K562 (cell line): Measurements from ENCODE around the gene NRARP. TPM values are rescaled to one million over a fixed set of nuclear protein-coding genes. Genes with fewer than 3 reads are reported as not detected.
A peak's percentile ranks its signal among the peaks of the same experiment; 100 is the strongest.

Experiments used
- BHLHE40 ChIP-seq: IDR thresholded peaks from 2 replicates; pipeline ENCODE4 v1.6.1; 2011; ENCODE audit warnings: low read length, improper control_type of control experiment
- HNRNPL ChIP-seq: fragments of 200-400 bp; formaldehyde crosslinking; IDR thresholded peaks from 2 replicates; pipeline ENCODE4 v1.6.1; 2017; ENCODE audit warnings: low read depth, mild to moderate bottlenecking, low read length
- RB1 ChIP-seq: fragments of 450-650 bp; IDR thresholded peaks from 2 replicates; pipeline ENCODE4 v1.6.1; 2017; ENCODE audit warnings: low read depth, mild to moderate bottlenecking
- RBM22 ChIP-seq: fragments of 200-400 bp; formaldehyde crosslinking; IDR thresholded peaks from 2 replicates; pipeline ENCODE4 v1.6.1; 2018; ENCODE audit warnings: low read length, low read depth; ENCODE audit not compliant: poor library complexity, severe bottlenecking
- polyA plus RNA-seq, 8 experiments: library from polyadenylated mRNA; depleted of rRNA in 4 of 8; stranded (reverse) in 5 of 8; unstranded in 3 of 8; fragments of >200 nt; fragmentation: Nextera tagmentation in 2 of 8; fragmentation: Illumina TruSeq in 1 of 8; extraction: Ambion mirVana in 2 of 8; extraction: Trizol in 1 of 8; gene quantifications; 2 replicates each; pipeline versions ENCODE4 v1.2.1 to v1.2.3, GENCODE V29; 2011 to 2014; ENCODE audit warnings: inconsistent platforms in 1 of 8, missing spikeins in 1 of 8
- total RNA-seq, 7 experiments: library from RNA; depleted of rRNA in 6 of 7; stranded (reverse); fragments of >200 nt in 6 of 7; fragmentation: Illumina TruSeq in 2 of 7; extraction: Trizol in 2 of 7; gene quantifications; 2 replicates each; pipeline versions ENCODE4 v1.2.1 to v1.2.3, GENCODE V29; 2011 to 2021; ENCODE audit warnings: low replicate concordance in 1 of 7
- TF ChIP-seq, protein P1 (sequence below), 2 experiments: fragments of 450-650 bp in 1 of 2; sonication (generic) in 1 of 2; formaldehyde crosslinking in 1 of 2; IDR thresholded peaks in 1 of 2; conservative IDR thresholded peaks in 1 of 2; 2 replicates each; pipeline versions ENCODE4 v1.6.1 to v1.8.1; 2016 to 2023; ENCODE audit warnings: mild to moderate bottlenecking in 2 of 2, moderate library complexity in 2 of 2, inconsistent platforms in 1 of 2, missing genetic modification reagents in 1 of 2
- TF ChIP-seq, protein P2 (sequence below): sonication (generic); formaldehyde crosslinking; IDR thresholded peaks from 2 replicates; pipeline ENCODE4 v1.8.1; 2023; ENCODE audit warnings: mild to moderate bottlenecking, missing genetic modification reagents
- TF ChIP-seq, protein P3 (sequence below): fragments of 250-450 bp; sonication (Bioruptor Pico); IDR thresholded peaks from 2 replicates; pipeline ENCODE4 v1.8.0; 2022; ENCODE audit warnings: inconsistent platforms
- TF ChIP-seq, protein P4 (sequence below): sonication (generic); formaldehyde crosslinking; IDR thresholded peaks from 2 replicates; pipeline ENCODE4 v1.8.0; 2022; ENCODE audit warnings: missing genetic modification reagents, mild to moderate bottlenecking, borderline replicate concordance

Gene NRARP
- total and polyA plus RNA-seq, 9 of the 15 experiments (the other 6 are each of a cell fraction or from before 2014, with no cell fraction given) = 2.0 to 24.5 (median 7.2) TPM; not detected in 2

DNA sequence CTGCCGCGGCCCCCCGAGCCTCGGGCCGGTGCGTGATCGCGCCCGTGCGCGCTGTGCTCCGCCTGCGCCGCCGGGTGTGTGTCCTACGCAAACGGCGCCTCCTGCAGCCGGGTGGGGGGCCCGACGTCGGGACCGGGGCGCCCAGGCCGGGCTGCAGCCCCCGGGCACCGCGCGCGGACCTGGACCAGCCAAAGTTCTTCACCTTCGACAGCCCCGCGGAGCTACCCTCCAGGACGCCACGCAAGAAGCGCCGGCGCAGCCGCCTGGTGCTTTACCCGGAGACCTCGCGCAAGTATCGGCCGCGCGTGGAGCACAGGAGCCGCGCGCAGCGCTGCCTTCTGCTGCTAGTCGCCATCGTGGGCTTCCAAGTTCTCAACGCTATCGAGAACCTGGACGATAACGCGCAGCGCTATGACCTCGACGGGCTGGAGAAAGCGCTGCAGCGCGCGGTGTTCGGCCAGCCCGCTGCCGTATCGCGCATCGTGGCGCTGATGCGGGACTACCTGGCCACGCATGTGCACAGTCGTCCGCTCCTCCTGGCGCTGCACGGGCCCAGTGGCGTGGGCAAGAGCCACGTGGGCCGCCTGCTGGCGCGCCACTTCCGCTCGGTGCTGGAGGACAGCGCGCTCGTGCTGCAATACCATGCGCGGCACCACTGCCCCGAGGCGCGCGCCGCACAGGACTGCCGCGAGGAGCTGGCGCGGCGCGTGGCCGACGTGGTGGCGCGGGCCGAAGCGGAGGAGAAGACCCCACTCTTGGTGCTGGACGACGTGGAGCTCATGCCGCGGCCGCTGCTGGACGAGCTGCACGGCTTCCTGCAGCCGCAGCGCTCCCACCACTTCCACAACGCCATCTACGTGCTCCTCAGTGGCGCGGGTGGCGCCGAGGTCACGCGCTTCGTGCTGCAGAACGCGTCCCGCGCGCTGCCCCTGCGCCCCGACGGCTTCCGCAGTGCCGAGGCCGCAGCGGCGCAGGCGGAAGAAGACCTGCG, 23.1 kb downstream of the NRARP start (continued):
- peak; percentile 71; the same call in 1 of the 2 replicates for TF ChIP-seq HNRNPL
- peak; percentile 23; the same call in 1 of the 2 replicates for TF ChIP-seq BHLHE40
- TF ChIP-seq, protein P1, sequence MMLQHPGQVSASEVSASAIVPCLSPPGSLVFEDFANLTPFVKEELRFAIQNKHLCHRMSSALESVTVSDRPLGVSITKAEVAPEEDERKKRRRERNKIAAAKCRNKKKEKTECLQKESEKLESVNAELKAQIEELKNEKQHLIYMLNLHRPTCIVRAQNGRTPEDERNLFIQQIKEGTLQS (IDR thresholded peaks at IDR 0.05) = 0 out of 2 replicates have a peak, but pooled peaks have one; percentile 38
- TF ChIP-seq, protein P1 (CRISPR knock-in tag; conservative IDR thresholded peaks at IDR 0.05) = no peak
- TF ChIP-seq, protein P2, sequence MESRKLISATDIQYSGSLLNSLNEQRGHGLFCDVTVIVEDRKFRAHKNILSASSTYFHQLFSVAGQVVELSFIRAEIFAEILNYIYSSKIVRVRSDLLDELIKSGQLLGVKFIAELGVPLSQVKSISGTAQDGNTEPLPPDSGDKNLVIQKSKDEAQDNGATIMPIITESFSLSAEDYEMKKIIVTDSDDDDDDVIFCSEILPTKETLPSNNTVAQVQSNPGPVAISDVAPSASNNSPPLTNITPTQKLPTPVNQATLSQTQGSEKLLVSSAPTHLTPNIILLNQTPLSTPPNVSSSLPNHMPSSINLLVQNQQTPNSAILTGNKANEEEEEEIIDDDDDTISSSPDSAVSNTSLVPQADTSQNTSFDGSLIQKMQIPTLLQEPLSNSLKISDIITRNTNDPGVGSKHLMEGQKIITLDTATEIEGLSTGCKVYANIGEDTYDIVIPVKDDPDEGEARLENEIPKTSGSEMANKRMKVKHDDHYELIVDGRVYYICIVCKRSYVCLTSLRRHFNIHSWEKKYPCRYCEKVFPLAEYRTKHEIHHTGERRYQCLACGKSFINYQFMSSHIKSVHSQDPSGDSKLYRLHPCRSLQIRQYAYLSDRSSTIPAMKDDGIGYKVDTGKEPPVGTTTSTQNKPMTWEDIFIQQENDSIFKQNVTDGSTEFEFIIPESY (CRISPR knock-in tag) = peak; percentile 99
- TF ChIP-seq, protein P3, sequence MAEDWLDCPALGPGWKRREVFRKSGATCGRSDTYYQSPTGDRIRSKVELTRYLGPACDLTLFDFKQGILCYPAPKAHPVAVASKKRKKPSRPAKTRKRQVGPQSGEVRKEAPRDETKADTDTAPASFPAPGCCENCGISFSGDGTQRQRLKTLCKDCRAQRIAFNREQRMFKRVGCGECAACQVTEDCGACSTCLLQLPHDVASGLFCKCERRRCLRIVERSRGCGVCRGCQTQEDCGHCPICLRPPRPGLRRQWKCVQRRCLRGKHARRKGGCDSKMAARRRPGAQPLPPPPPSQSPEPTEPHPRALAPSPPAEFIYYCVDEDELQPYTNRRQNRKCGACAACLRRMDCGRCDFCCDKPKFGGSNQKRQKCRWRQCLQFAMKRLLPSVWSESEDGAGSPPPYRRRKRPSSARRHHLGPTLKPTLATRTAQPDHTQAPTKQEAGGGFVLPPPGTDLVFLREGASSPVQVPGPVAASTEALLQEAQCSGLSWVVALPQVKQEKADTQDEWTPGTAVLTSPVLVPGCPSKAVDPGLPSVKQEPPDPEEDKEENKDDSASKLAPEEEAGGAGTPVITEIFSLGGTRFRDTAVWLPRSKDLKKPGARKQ = peak; percentile 29; the same call in 1 of the 2 replicates
- peak; percentile 45 for TF ChIP-seq RBM22
- TF ChIP-seq, protein P4, sequence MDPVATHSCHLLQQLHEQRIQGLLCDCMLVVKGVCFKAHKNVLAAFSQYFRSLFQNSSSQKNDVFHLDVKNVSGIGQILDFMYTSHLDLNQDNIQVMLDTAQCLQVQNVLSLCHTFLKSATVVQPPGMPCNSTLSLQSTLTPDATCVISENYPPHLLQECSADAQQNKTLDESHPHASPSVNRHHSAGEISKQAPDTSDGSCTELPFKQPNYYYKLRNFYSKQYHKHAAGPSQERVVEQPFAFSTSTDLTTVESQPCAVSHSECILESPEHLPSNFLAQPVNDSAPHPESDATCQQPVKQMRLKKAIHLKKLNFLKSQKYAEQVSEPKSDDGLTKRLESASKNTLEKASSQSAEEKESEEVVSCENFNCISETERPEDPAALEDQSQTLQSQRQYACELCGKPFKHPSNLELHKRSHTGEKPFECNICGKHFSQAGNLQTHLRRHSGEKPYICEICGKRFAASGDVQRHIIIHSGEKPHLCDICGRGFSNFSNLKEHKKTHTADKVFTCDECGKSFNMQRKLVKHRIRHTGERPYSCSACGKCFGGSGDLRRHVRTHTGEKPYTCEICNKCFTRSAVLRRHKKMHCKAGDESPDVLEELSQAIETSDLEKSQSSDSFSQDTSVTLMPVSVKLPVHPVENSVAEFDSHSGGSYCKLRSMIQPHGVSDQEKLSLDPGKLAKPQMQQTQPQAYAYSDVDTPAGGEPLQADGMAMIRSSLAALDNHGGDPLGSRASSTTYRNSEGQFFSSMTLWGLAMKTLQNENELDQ (CRISPR knock-in tag) = no peak
- 0 out of 2 replicates have a peak, but pooled peaks have one; percentile 32 for TF ChIP-seq RB1
